Stimulated activated CD8-positive, alpha-beta memory T cell treated with anti-CD3 and anti-CD28 coated beads, Interleukin-4, amount 100 ng/mL, for 48 hours (primary cell): Measurements from ENCODE around the gene PDE2A.
"Not testable (repeated sequence)": the region's sequence is repeated elsewhere in the genome, so short reads cannot be mapped to it uniquely, and the experiment has no call there.

Experiments used
- DNase-seq: peaks from one replicate; pipeline ENCODE4 v3.0.0-alpha.2; 2020

Gene PDE2A

GRCh38 chr11:72573855-72574445 is 100.3 kb downstream of the PDE2A start:
- no peak for DNase-seq

- DNase-seq, result peak; percentile 53
Measured at GRCh38 chr11:72573072-72573854, 101.0 kb downstream of the PDE2A start.

GRCh38 chr11:72572540-72572939 is 101.7 kb downstream of the PDE2A start:
- not testable (repeated sequence) for DNase-seq

- no peak for DNase-seq
Measured at GRCh38 chr11:72570893-72571661, 103.1 kb downstream of the PDE2A start.

- DNase-seq, result peak; percentile 24
Measured at GRCh38 chr11:72569966-72570892, 104.0 kb downstream of the PDE2A start.

- no peak for DNase-seq
Measured at GRCh38 chr11:72568861-72569260, 105.4 kb downstream of the PDE2A start.

GRCh38 chr11:72562431-72562830 is 111.8 kb downstream of the PDE2A start:
- no peak for DNase-seq

GRCh38 chr11:72561856-72562255 is 112.4 kb downstream of the PDE2A start:
- DNase-seq, result no peak

GRCh38 chr11:72560864-72561263 is 113.4 kb downstream of the PDE2A start:
- DNase-seq, result not testable (repeated sequence)

GRCh38 chr11:72556433-72556832 is 117.8 kb downstream of the PDE2A start:
- DNase-seq, result no peak

- not testable (repeated sequence) for DNase-seq
Measured at GRCh38 chr11:72555014-72555522, 119.2 kb downstream of the PDE2A start.

GRCh38 chr11:72553706-72554105 is 120.5 kb downstream of the PDE2A start:
- DNase-seq, result peak; percentile 56

- no peak for DNase-seq
Measured at GRCh38 chr11:72552399-72552910, 121.8 kb downstream of the PDE2A start.

- no peak for DNase-seq
Measured at GRCh38 chr11:72551571-72551970, 122.7 kb downstream of the PDE2A start.

- DNase-seq, result no peak
Measured at GRCh38 chr11:72548463-72548862, 125.8 kb downstream of the PDE2A start.

GRCh38 chr11:72546866-72547265 is 127.4 kb downstream of the PDE2A start:
- no peak for DNase-seq

- DNase-seq, result no peak
Measured at GRCh38 chr11:72544589-72544988, 129.6 kb downstream of the PDE2A start.

GRCh38 chr11:72543849-72544542 is 130.2 kb downstream of the PDE2A start:
- no peak for DNase-seq

- no peak for DNase-seq
Measured at GRCh38 chr11:72541257-72541974, 132.8 kb downstream of the PDE2A start.

GRCh38 chr11:72537051-72537450 is 137.2 kb downstream of the PDE2A start:
- DNase-seq, result no peak

GRCh38 chr11:72535194-72535547 is 139.1 kb downstream of the PDE2A start:
- no peak for DNase-seq
